Measurements from ENCODE around the gene STRA8.

STRA8 gene

GRCh38 chr7:135233570-135233969, at the start of gene STRA8:
STRA8 (plus strand) TSS chr7:135233838; CDS start chr7:135240525, 6,687 bp downstream.
- no peak within 1 kb of the TSS for H3K4me3 ChIP-seq (IDR thresholded peaks at IDR 0.05; ENCODE audit: insufficient read depth, low read depth, low read length)
- no peak within 1 kb of the TSS for H3K9ac ChIP-seq
- H3K27ac ChIP-seq, result no peak within 1 kb of the TSS
- H3K36me3 ChIP-seq (ENCODE audit: insufficient read depth), result no peaks in the 10 kb centered on the region
- H2AFZ ChIP-seq (ENCODE audit: low read depth), result no peak within 1 kb of the TSS
- no peak for TF ChIP-seq CTCF (conservative IDR thresholded peaks at IDR 0.05; ENCODE audit: low read depth, low read length)
- no peak within 1 kb of the TSS for H3K4me2 ChIP-seq
- no peaks in the 10 kb centered on the region for H3K4me1 ChIP-seq (ENCODE audit: low read depth, poor library complexity, severe bottlenecking)
- no peaks in the 10 kb centered on the region for H4K20me1 ChIP-seq (ENCODE audit: insufficient read depth)
- no peaks in the 10 kb centered on the region for H3K27me3 ChIP-seq (ENCODE audit: insufficient read depth, low read depth)
- no peaks in the 10 kb centered on the region for H3K79me2 ChIP-seq (ENCODE audit: insufficient read depth, low read depth)

GRCh38 chr7:135184254-135184841, 49.3 kb upstream of the STRA8 start:
- no peak overlapping the region for H3K4me2 ChIP-seq
- no peak overlapping the region for H3K9ac ChIP-seq
- H3K27me3 ChIP-seq (ENCODE audit: insufficient read depth, low read depth), result no peaks in the 10 kb centered on the region
- peaks cover 10% of the 10 kb centered on the region for H3K4me1 ChIP-seq (ENCODE audit: low read depth, poor library complexity, severe bottlenecking)
- H3K36me3 ChIP-seq (ENCODE audit: insufficient read depth), result no peaks in the 10 kb centered on the region
- no peak overlapping the region for H3K27ac ChIP-seq
- no peaks in the 10 kb centered on the region for H3K79me2 ChIP-seq (ENCODE audit: insufficient read depth, low read depth)
- H2AFZ ChIP-seq (ENCODE audit: low read depth), result no peak overlapping the region
- H3K4me3 ChIP-seq (IDR thresholded peaks at IDR 0.05; ENCODE audit: insufficient read depth, low read depth, low read length), result no peak overlapping the region
- no peaks in the 10 kb centered on the region for H4K20me1 ChIP-seq (ENCODE audit: insufficient read depth)
- TF ChIP-seq CTCF (conservative IDR thresholded peaks at IDR 0.05; ENCODE audit: low read depth, low read length), result no peak

GRCh38 chr7:135185471-135186260, 48.0 kb upstream of the STRA8 start:
- no peak overlapping the region for H3K27ac ChIP-seq
- H3K4me1 ChIP-seq (ENCODE audit: low read depth, poor library complexity, severe bottlenecking), result peaks cover 10% of the 10 kb centered on the region
- no peak overlapping the region for H3K4me3 ChIP-seq (IDR thresholded peaks at IDR 0.05; ENCODE audit: insufficient read depth, low read depth, low read length)
- no peaks in the 10 kb centered on the region for H4K20me1 ChIP-seq (ENCODE audit: insufficient read depth)
- no peaks in the 10 kb centered on the region for H3K36me3 ChIP-seq (ENCODE audit: insufficient read depth)
- H3K79me2 ChIP-seq (ENCODE audit: insufficient read depth, low read depth), result no peaks in the 10 kb centered on the region
- H3K9ac ChIP-seq, result no peak overlapping the region
- no peaks in the 10 kb centered on the region for H3K27me3 ChIP-seq (ENCODE audit: insufficient read depth, low read depth)
- H2AFZ ChIP-seq (ENCODE audit: low read depth), result no peak overlapping the region
- no peak for TF ChIP-seq CTCF (conservative IDR thresholded peaks at IDR 0.05; ENCODE audit: low read depth, low read length)
- no peak overlapping the region for H3K4me2 ChIP-seq

GRCh38 chr7:135186261-135186540, 47.4 kb upstream of the STRA8 start:
- no peak overlapping the region for H3K4me3 ChIP-seq (IDR thresholded peaks at IDR 0.05; ENCODE audit: insufficient read depth, low read depth, low read length)
- H3K36me3 ChIP-seq (ENCODE audit: insufficient read depth), result no peaks in the 10 kb centered on the region
- H4K20me1 ChIP-seq (ENCODE audit: insufficient read depth), result no peaks in the 10 kb centered on the region
- no peak overlapping the region for H3K9ac ChIP-seq
- TF ChIP-seq CTCF (conservative IDR thresholded peaks at IDR 0.05; ENCODE audit: low read depth, low read length), result no peak
- no peak overlapping the region for H2AFZ ChIP-seq (ENCODE audit: low read depth)
- no peaks in the 10 kb centered on the region for H3K27me3 ChIP-seq (ENCODE audit: insufficient read depth, low read depth)
- no peak overlapping the region for H3K4me2 ChIP-seq
- no peaks in the 10 kb centered on the region for H3K79me2 ChIP-seq (ENCODE audit: insufficient read depth, low read depth)
- peaks cover 10% of the 10 kb centered on the region for H3K4me1 ChIP-seq (ENCODE audit: low read depth, poor library complexity, severe bottlenecking)
- H3K27ac ChIP-seq, result no peak overlapping the region
